ENCODE measurements around the gene GLRX3. TPM values are rescaled to one million over a fixed set of nuclear protein-coding genes. Genes with fewer than 3 reads are reported as not detected.
"Not testable (repeated sequence)": the region's sequence is repeated elsewhere in the genome, so short reads cannot be mapped to it uniquely, and the experiment has no call there.

GLRX3 gene
- total and polyA plus RNA-seq, 9 donors: 57.5 to 71.6 (median 62.1) TPM

DNA sequence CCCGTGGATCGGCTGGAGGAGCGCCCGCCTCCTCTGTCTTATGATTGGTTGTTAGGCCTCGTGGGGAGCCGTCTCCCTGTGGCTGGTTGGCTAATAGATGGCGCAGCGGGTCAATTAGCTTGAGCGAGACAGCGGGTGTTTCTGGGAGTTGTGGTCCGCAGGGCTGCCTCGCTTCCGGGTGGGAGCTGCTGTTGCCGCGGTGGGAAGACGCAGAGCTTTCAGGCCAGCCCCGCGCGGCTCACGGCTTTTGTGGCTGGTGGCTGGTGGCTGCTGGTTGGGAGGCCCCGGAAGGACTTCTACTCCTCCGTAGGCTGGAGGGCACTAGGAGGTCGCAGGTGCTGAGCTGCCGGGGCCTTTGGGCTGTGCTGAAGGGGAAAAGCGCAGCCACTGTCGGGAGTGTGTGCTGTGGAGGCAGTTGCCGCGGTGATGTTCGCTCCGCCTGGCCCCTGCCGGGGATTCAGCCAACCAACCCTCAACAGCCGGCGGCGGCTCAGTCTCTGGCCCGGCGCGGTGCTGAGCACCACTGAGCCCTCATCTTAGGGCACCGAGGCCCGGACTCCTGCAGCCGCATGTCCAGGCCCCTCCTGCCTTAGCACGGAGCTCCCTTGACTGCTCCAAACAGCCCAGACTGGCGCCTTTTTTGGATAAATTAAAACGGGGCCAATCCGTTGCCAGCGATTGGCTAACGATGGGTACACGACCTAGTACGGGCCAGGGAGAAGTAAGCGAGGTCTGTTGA, 24.9 kb upstream of the GLRX3 start:
- peaks cover 18% of the 10 kb centered on the region for H3K4me1 ChIP-seq (ENCODE audit: control insufficient read depth, insufficient read depth, low read length)
- peak overlapping the region; percentile 99 for H3K27ac ChIP-seq (ENCODE audit: low read length)
- WGBS (ENCODE audit: insufficient coverage): under 1% methylated on average over 45 of the region's 49 CpGs
- H3K4me3 ChIP-seq (ENCODE audit: low read length): peak overlapping the region; percentile 73
- peak; percentile 100 for DNase-seq
- peaks cover 3% of the 10 kb centered on the region for H3K9me3 ChIP-seq (replicated peaks; ENCODE audit: control insufficient read depth, low read depth, low read length)
- no peaks in the 10 kb centered on the region for H3K36me3 ChIP-seq (ENCODE audit: control insufficient read depth, insufficient read depth, low read length)
- H3K27me3 ChIP-seq (ENCODE audit: control insufficient read depth, insufficient read depth, low read length): no peaks in the 10 kb centered on the region

DNA sequence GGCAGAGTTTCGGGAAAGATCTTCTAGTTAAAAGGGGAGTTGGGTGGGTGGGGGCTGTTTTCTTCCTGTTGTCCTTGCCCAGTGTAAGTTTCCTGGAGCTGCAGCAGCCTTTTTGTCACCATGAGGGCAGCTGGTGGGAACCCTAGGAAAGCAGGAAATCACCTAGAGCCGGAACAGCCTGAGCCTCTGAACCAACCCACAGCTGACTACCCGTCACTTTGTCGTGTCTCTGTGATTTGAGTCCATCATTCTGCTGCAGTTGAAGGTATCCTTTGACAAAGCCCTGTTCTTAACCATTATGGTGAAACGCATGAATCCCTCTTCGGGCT, 24.4 kb upstream of the GLRX3 start:
- Histone ChIP-seq H3K4me3 (ENCODE audit: low read length) (peak overlapping the region; percentile 73), H3K36me3 (ENCODE audit: control insufficient read depth, insufficient read depth, low read length) (no peaks in the 10 kb centered on the region), H3K9me3 (replicated peaks; ENCODE audit: control insufficient read depth, low read depth, low read length) (peaks cover 3% of the 10 kb centered on the region), H3K4me1 (ENCODE audit: control insufficient read depth, insufficient read depth, low read length) (peaks cover 18% of the 10 kb centered on the region), H3K27ac (ENCODE audit: low read length) (peak overlapping the region; percentile 99), H3K27me3 (ENCODE audit: control insufficient read depth, insufficient read depth, low read length) (no peaks in the 10 kb centered on the region)
- WGBS (ENCODE audit: insufficient coverage): 68% methylated on average over 3 of the region's 6 CpGs
- DNase-seq: no peak

DNA sequence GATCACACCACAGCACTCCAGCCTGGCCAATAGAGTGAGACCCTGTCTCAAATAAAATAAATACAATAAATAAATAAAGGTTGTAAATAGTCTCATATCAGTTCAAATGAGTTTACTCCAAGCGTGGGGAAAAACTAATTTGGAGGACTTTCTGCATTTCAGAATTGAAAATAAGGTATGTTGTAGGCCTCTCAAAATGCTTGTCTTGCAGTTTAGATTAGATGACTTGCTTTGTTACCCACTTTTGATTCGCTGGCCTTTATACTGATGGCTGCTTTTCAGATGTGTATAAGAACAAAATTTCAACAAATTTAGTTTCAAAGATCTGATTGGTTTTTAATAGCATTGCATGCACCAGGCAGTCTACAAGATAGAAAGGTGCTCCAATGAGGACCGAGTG, 23.4 kb upstream of the GLRX3 start:
- H3K27ac ChIP-seq (ENCODE audit: low read length): no peak overlapping the region
- DNase-seq: no peak
- no CpG with 5 or more reads among the region's 3 CpGs for WGBS (ENCODE audit: insufficient coverage)
- no peaks in the 10 kb centered on the region for H3K27me3 ChIP-seq (ENCODE audit: control insufficient read depth, insufficient read depth, low read length)
- H3K9me3 ChIP-seq (replicated peaks; ENCODE audit: control insufficient read depth, low read depth, low read length): peaks cover 5% of the 10 kb centered on the region
- peaks cover 18% of the 10 kb centered on the region for H3K4me1 ChIP-seq (ENCODE audit: control insufficient read depth, insufficient read depth, low read length)
- H3K36me3 ChIP-seq (ENCODE audit: control insufficient read depth, insufficient read depth, low read length): no peaks in the 10 kb centered on the region
- H3K4me3 ChIP-seq (ENCODE audit: low read length): no peak overlapping the region

DNA sequence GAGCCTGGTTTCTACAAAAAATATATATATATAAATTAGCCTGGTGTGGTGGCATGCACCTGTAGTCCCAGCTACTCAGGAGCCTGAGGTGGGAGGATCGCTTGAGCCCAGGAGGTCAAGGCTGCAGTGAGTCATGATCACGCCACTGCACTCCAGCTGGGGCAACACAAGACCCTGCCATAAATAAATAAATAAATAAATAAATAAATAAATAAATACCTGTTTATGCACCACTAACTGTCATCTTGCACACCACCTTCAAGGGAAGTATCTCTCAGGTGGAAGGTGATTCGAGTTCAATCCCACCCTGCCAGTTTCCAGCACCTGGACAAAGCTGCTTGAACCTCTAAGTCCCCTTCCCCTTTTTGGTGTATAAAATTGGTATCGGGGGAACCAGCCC, 19.2 kb upstream of the GLRX3 start:
- not testable (repeated sequence) for H3K4me3 ChIP-seq (ENCODE audit: low read length); H3K27ac ChIP-seq (ENCODE audit: low read length); DNase-seq; H3K27me3 ChIP-seq (ENCODE audit: control insufficient read depth, insufficient read depth, low read length); H3K36me3 ChIP-seq (ENCODE audit: control insufficient read depth, insufficient read depth, low read length); H3K4me1 ChIP-seq (ENCODE audit: control insufficient read depth, insufficient read depth, low read length); H3K9me3 ChIP-seq (replicated peaks; ENCODE audit: control insufficient read depth, low read depth, low read length)
- no CpG with 5 or more reads among the region's 4 CpGs for WGBS (ENCODE audit: insufficient coverage)

DNA sequence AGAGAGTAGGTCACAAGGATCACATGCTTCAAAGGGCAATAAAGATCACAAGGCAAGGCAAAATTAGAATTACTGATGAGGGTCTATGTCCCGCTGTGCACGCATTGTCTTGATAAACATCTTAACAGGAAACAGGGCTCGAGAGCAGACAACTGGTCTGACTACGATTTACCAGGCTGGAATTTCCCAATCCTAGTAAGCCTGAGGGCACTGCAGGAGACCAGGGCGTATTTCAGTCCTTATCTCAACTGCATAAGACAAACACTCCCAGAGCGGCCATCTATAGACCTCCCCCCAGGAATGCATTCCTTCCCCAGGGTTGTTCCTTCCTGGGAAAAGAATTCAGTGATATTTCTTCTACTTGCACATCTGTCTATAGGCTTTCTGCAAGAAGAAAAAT, 18.7 kb upstream of the GLRX3 start:
- not testable (repeated sequence) for H3K36me3 ChIP-seq (ENCODE audit: control insufficient read depth, insufficient read depth, low read length); DNase-seq; H3K4me3 ChIP-seq (ENCODE audit: low read length); H3K27ac ChIP-seq (ENCODE audit: low read length); H3K9me3 ChIP-seq (replicated peaks; ENCODE audit: control insufficient read depth, low read depth, low read length); H3K4me1 ChIP-seq (ENCODE audit: control insufficient read depth, insufficient read depth, low read length); H3K27me3 ChIP-seq (ENCODE audit: control insufficient read depth, insufficient read depth, low read length)
- 80% methylated on average over 4 of the region's 6 CpGs for WGBS (ENCODE audit: insufficient coverage)

DNA sequence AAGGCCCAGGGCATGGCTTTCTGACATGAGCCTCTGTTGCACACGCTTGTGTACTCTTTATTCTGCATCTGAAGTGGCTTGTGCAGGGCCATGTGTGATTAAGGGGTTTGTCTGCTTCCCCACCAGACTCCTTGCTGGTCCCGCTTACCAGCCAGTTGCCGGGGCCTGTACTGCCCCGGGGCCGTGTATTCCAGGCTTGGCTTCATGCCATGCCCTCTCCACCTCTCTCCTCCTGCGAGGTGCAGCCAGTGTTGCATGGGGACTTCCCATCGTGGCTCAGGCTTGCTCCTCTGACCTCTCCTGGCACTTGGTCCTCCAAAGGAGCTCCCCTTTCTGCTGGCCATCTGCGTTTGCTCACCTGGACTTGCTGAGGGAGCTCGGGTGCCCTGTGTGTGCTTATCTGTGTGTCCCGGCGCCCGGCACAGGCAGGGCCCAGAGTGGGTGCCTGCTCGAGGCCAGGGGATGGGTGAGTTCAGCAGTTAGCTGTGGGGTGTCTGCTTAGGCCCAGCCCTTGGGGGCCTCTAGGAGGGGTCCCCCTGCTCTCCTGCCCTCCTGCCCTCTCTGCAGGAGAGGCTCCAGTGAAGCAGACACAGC, 14.6 kb upstream of the GLRX3 start:
- Histone ChIP-seq H3K27me3 (ENCODE audit: control insufficient read depth, insufficient read depth, low read length) (no peaks in the 10 kb centered on the region), H3K36me3 (ENCODE audit: control insufficient read depth, insufficient read depth, low read length) (no peaks in the 10 kb centered on the region), H3K27ac (ENCODE audit: low read length) (no peak overlapping the region), H3K4me3 (ENCODE audit: low read length) (no peak overlapping the region), H3K4me1 (ENCODE audit: control insufficient read depth, insufficient read depth, low read length) (no peaks in the 10 kb centered on the region), H3K9me3 (replicated peaks; ENCODE audit: control insufficient read depth, low read depth, low read length) (peaks cover 3% of the 10 kb centered on the region)
- no peak for DNase-seq
- 69% methylated on average over 12 of the region's 13 CpGs for WGBS (ENCODE audit: insufficient coverage)

DNA sequence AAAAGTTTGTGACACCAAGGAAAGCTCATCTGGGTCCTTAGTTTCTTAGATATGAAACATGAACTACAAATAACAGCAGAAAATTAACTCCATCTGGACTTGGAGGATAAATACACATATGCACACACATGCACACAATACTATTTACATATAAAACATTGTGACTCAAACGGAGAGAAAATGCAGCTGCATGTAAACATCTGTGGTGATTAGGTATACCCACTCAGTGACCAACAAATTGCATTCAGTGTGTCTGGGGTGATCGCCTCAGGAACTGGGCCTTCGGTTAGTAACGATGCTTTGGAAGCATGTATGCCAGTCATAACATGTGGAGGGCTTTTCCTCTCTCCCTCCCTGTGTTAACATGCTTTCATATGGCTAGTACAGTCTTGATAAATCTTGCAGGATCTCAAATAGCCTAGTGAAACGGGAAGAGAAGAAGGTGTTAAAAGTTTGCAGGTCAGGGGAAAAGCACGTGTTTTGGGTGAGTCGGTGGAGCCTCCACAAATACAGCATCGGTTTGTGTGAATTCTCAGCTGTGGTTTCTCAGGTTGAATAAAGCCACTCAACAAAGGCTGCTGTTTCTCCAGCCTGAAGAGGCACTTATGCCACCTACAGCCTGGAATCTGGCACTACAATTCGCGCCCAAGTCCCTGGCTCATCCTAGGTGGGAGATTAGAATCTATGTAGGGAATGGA, 8.7 kb upstream of the GLRX3 start:
- H3K27ac ChIP-seq (ENCODE audit: low read length): no peak overlapping the region
- WGBS (ENCODE audit: insufficient coverage): no CpG with 5 or more reads among the region's 10 CpGs
- DNase-seq: peak; percentile 81

DNA sequence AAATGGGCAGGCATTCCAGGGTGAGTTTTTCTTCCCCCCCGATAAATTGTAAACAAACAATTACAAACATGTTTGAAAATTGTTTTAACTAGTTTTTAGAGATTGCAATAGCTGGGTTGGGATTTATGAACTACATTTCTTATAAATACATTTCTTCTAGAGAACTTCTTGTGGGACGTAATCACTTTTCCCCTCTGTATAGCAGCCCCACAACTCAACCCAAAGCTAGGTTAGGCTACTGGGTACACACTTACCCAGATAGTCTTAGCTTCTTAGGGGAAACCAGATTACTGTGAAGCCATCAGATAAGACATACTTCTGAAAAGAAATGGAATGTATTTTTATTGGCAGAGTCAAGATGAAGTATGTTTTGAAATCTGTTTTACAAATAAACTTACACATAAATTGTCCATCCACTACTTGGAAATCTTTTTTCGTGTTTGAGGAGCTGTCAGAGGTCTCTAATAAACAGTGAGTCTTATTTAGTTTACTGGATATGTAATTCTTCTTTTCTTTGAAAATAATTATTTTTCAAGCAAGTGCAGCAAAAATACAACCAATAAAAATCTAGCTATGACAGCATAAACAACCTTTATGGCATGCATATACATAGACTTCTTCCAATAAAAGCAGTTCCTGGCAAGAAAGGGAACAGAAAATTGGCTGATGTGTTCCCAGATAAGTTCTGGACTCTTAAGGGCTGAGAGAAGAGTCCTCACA, 8.0 kb upstream of the GLRX3 start:
- no CpG with 5 or more reads among the region's 3 CpGs for WGBS (ENCODE audit: insufficient coverage)
- Histone ChIP-seq H3K36me3 (ENCODE audit: control insufficient read depth, insufficient read depth, low read length) (no peaks in the 10 kb centered on the region), H3K27me3 (ENCODE audit: control insufficient read depth, insufficient read depth, low read length) (peaks cover 9% of the 10 kb centered on the region), H3K9me3 (replicated peaks; ENCODE audit: control insufficient read depth, low read depth, low read length) (no peaks in the 10 kb centered on the region), H3K4me1 (ENCODE audit: control insufficient read depth, insufficient read depth, low read length) (peaks cover 4% of the 10 kb centered on the region), H3K4me3 (ENCODE audit: low read length) (no peak overlapping the region), H3K27ac (ENCODE audit: low read length) (no peak overlapping the region)
- peak; percentile 26 for DNase-seq

More for the DNA sequence above, 8.7 kb upstream of the GLRX3 start:
- Histone ChIP-seq H3K9me3 (replicated peaks; ENCODE audit: control insufficient read depth, low read depth, low read length) (no peaks in the 10 kb centered on the region), H3K36me3 (ENCODE audit: control insufficient read depth, insufficient read depth, low read length) (no peaks in the 10 kb centered on the region), H3K4me3 (ENCODE audit: low read length) (no peak overlapping the region), H3K27me3 (ENCODE audit: control insufficient read depth, insufficient read depth, low read length) (peaks cover 9% of the 10 kb centered on the region), H3K4me1 (ENCODE audit: control insufficient read depth, insufficient read depth, low read length) (peaks cover 4% of the 10 kb centered on the region)

DNA sequence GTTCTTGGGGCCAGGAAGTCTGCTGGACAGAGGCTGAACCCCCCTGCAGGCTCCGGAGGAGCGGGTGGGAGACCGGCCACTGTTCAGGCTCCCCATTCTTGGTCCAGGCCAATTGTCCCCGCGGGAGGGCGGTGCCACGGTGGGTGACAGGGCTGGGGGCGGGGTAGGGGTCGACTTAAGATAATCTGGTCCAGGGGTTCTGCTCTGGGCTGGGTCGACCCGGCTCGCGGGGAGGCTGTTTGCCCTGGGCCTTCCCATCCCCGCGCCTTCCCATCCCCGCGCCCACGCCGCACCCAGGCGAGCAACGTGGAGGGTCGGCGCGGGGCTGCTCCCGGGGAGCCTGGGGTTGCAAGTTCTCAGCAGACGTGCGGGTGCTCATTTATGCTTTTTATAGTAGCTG, 7.3 kb upstream of the GLRX3 start:
- H3K27me3 ChIP-seq (ENCODE audit: control insufficient read depth, insufficient read depth, low read length): peaks cover 9% of the 10 kb centered on the region
- WGBS (ENCODE audit: insufficient coverage): 35% methylated on average over 20 of the region's 27 CpGs
- no peak overlapping the region for H3K4me3 ChIP-seq (ENCODE audit: low read length)
- DNase-seq: no peak
- peaks cover 4% of the 10 kb centered on the region for H3K4me1 ChIP-seq (ENCODE audit: control insufficient read depth, insufficient read depth, low read length)
- H3K27ac ChIP-seq (ENCODE audit: low read length): no peak overlapping the region
- H3K36me3 ChIP-seq (ENCODE audit: control insufficient read depth, insufficient read depth, low read length): no peaks in the 10 kb centered on the region
- H3K9me3 ChIP-seq (replicated peaks; ENCODE audit: control insufficient read depth, low read depth, low read length): no peaks in the 10 kb centered on the region

DNA sequence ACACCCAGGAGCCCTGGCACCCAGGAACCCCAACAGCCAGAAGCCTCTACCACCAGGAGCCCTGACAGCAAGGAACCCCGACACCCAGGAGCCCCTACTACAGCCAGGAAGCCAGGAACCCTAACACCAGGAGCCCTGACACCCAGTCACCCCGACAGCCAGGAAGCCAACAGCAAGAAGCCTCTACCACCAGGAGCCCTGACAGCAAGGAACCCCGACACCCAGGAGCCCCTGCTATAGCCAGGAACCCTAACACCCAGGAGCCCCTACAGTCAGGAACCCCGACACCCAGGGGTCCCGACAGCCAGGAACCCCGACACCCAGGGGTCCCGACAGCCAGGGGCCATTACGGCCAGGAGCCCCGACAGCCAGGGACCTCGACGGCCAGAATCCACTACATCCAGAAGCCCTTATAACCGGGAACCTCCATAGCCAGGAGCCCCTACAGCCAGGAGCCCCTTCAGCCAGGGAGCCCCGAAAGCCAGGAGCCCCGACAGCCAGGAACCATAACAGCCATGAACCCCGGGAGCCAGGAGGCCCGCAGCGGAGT, 440 bp upstream of the GLRX3 start:
- Histone ChIP-seq H3K4me1 (ENCODE audit: control insufficient read depth, insufficient read depth, low read length) (peaks cover 18% of the 10 kb centered on the region), H3K27me3 (ENCODE audit: control insufficient read depth, insufficient read depth, low read length) (no peaks in the 10 kb centered on the region), H3K27ac (ENCODE audit: low read length) (peak overlapping the region; percentile 72), H3K9me3 (replicated peaks; ENCODE audit: control insufficient read depth, low read depth, low read length) (no peaks in the 10 kb centered on the region), H3K4me3 (ENCODE audit: low read length) (peak overlapping the region; percentile 72), H3K36me3 (ENCODE audit: control insufficient read depth, insufficient read depth, low read length) (peaks cover 6% of the 10 kb centered on the region)
- DNase-seq: no peak
- 24% methylated on average over 17 of the region's 17 CpGs for WGBS (ENCODE audit: insufficient coverage)

All from muscle of leg (tissue), 11 donors.